CD14-positive monocyte (primary cell): ENCODE results near the gene MYOZ3. TPM values are rescaled to one million over a fixed set of nuclear protein-coding genes. Genes with fewer than 3 reads are reported as not detected.

Experiments used
- DNase-seq, 3 donors: peaks; one replicate each; pipeline ENCODE4 v3.0.0-alpha.2; 2011 to 2022
- H2AFZ ChIP-seq: 2 replicates; pipeline ENCODE4 v1.6.0; 2012; ENCODE audit warnings: mild to moderate bottlenecking, low read depth, low read length, inconsistent platforms; ENCODE audit not compliant: insufficient read depth, poor library complexity, severe bottlenecking
- H3K27ac ChIP-seq, 2 donors: 1 replicate in 1 of 2; 2 replicates in 1 of 2; pipeline ENCODE4 v1.5.1; 2012 to 2013; ENCODE audit warnings: low read length in 2 of 2, control low read depth in 1 of 2, inconsistent platforms in 1 of 2, low read depth in 1 of 2, mild to moderate bottlenecking in 1 of 2
- H3K27me3 ChIP-seq, 2 donors: one replicate each; pipeline versions ENCODE4 v1.6.0 to v1.6.1; 2011 to 2013; ENCODE audit warnings: low read length in 2 of 2; ENCODE audit not compliant: control insufficient read depth in 2 of 2, insufficient read depth in 2 of 2
- H3K36me3 ChIP-seq, 2 donors: replicated peaks in 1 of 2; 1 replicate in 1 of 2; 2 replicates in 1 of 2; pipeline versions ENCODE4 v1.5.1 to v1.6.1; 2012 to 2013; ENCODE audit warnings: low read length in 2 of 2, control low read depth in 1 of 2, inconsistent platforms in 1 of 2, mild to moderate bottlenecking in 1 of 2; ENCODE audit not compliant: insufficient read depth in 2 of 2, control insufficient read depth in 1 of 2
- H3K4me1 ChIP-seq, 2 donors: 1 replicate in 1 of 2; 2 replicates in 1 of 2; pipeline versions ENCODE4 v1.5.1 to v1.6.1; 2012 to 2013; ENCODE audit warnings: low read length in 2 of 2, control low read depth in 1 of 2, inconsistent platforms in 1 of 2, mild to moderate bottlenecking in 1 of 2, moderate library complexity in 1 of 2; ENCODE audit not compliant: insufficient read depth in 2 of 2, control insufficient read depth in 1 of 2
- H3K4me2 ChIP-seq: replicated peaks from 2 replicates; pipeline ENCODE3; 2012; ENCODE audit warnings: low read length, moderate library complexity, mild to moderate bottlenecking; ENCODE audit not compliant: poor library complexity, severe bottlenecking; ENCODE audit errors: extremely low read depth
- H3K4me3 ChIP-seq, 3 experiments: fragments of 200-600 bp in 1 of 3; sonication (generic) in 1 of 3; replicated peaks in 1 of 3; 1 replicate in 2 of 3; 2 replicates in 1 of 3; pipeline ENCODE4 v1.5.1; 2011 to 2013; ENCODE audit warnings: low read length in 3 of 3, mild to moderate bottlenecking in 3 of 3, control low read depth in 2 of 3, low read depth in 2 of 3, inconsistent platforms in 1 of 3, moderate library complexity in 1 of 3
- H3K79me2 ChIP-seq: 2 replicates; pipeline ENCODE4 v1.6.0; 2012; ENCODE audit warnings: mild to moderate bottlenecking, control low read depth, inconsistent platforms, low read length, moderate library complexity; ENCODE audit not compliant: insufficient read depth
- H3K9ac ChIP-seq: 2 replicates; pipeline ENCODE4 v1.6.0; 2017; ENCODE audit warnings: low read length, mild to moderate bottlenecking; ENCODE audit not compliant: insufficient read depth, poor library complexity, severe bottlenecking
- H3K9me3 ChIP-seq, 2 donors: replicated peaks in 1 of 2; 1 replicate in 1 of 2; 2 replicates in 1 of 2; pipeline versions ENCODE4 v1.5.1 to v1.6.1; 2012 to 2013; ENCODE audit warnings: low read length in 2 of 2, control low read depth in 1 of 2; ENCODE audit not compliant: control insufficient read depth in 1 of 2, insufficient read depth in 1 of 2
- H4K20me1 ChIP-seq: 2 replicates; pipeline ENCODE4 v1.6.0; 2012; ENCODE audit warnings: mild to moderate bottlenecking, low read length, control low read depth, moderate library complexity; ENCODE audit not compliant: insufficient read depth
- H3K27ac Mint-ChIP-seq, 7 donors: one replicate each; pipeline ENCODE4 v1.8.0; 2020; ENCODE audit warnings: mild to moderate bottlenecking in 7 of 7, mixed read lengths in 7 of 7, moderate library complexity in 6 of 7, inconsistent platforms in 2 of 7
- H3K27me3 Mint-ChIP-seq, 3 donors: one replicate each; pipeline ENCODE4 v1.8.0; 2021 to 2022; ENCODE audit warnings: low read depth in 3 of 3, mild to moderate bottlenecking in 3 of 3, mixed read lengths in 3 of 3, moderate library complexity in 3 of 3, inconsistent platforms in 1 of 3
- H3K36me3 Mint-ChIP-seq, 2 donors: one replicate each; pipeline ENCODE4 v1.8.0; 2020; ENCODE audit warnings: mixed read lengths in 2 of 2, inconsistent platforms in 1 of 2, mild to moderate bottlenecking in 1 of 2
- H3K4me1 Mint-ChIP-seq: one replicate; pipeline ENCODE4 v1.8.0; 2020; ENCODE audit warnings: mild to moderate bottlenecking, mixed read lengths
- H3K4me3 Mint-ChIP-seq, 2 donors: one replicate each; pipeline ENCODE4 v1.8.0; 2020; ENCODE audit warnings: mild to moderate bottlenecking in 2 of 2, mixed read lengths in 2 of 2, moderate library complexity in 1 of 2
- H3K9me3 Mint-ChIP-seq, 7 donors: one replicate each; pipeline ENCODE4 v1.8.0; 2020 to 2022; ENCODE audit warnings: mixed read lengths in 7 of 7, mild to moderate bottlenecking in 6 of 7, moderate library complexity in 6 of 7, inconsistent platforms in 2 of 7
- WGBS: methylation state at CpG from one replicate; pipeline ENCODE4 v1.1.5; 2013; ENCODE audit warnings: missing lambda C conversion rate; ENCODE audit not compliant: insufficient coverage; 5-methylcytosine and 5-hydroxymethylcytosine counted together
- intact Hi-C, 2 donors: fragments of 100-400 bp; cut with micrococcal nuclease; formaldehyde crosslinking; loops; one replicate each; pipeline versions ENCODE4 v1.15.0 to v1.15.1; 2023
- polyA plus RNA-seq, 3 donors: library from polyadenylated mRNA; depleted of rRNA in 1 of 3; unstranded in 2 of 3; stranded (reverse) in 1 of 3; fragments of 300-500 nt in 2 of 3; fragments of >200 nt in 1 of 3; fragmentation: Illumina TruSeq in 2 of 3; gene quantifications; 1 replicate in 2 of 3; 2 replicates in 1 of 3; pipeline ENCODE4 v1.2.3, GENCODE V29; 2012 to 2021
- TF ChIP-seq, protein P1 (sequence below): fragments of 200-600 bp; IDR thresholded peaks from one replicate; pipeline ENCODE4 v1.8.0; 2022; ENCODE audit warnings: antibody characterized with exemption, mild to moderate bottlenecking

Gene MYOZ3
- polyA plus RNA-seq, 3 donors: not detected

DNA sequence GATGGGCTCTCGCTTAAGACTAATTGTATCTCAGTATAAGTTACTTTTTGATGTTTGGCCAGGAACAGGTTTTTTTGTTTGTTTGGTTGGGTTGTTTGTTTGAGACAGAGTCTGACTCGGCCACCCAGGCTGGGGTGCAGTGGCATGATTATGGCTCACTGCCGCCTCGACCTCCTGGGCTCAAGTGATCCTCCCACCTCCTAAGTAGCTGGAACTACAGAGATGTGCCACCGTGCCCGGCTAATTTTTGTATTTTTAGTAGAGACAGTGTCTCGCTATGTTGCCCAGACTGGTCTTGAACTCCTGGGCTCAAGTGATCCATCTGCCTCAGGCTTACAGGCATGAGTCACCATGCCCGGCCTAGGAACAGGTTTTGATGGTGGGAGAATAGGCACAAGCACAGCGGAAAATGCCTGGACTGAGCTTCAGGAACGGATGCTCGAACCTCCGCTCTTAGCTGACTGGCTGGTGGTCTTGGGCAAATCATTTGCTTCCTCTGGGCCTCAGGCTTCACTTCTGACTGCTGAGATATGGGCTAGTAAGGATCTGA, 32.0 kb upstream of the MYOZ3 start:
- no peak overlapping the region for H3K4me2 ChIP-seq
- no peak for DNase-seq
- peaks cover 14 to 15% of the 10 kb centered on the region in 2 donors for H3K4me1 ChIP-seq
- Mint-ChIP-seq H3K27me3 (peaks cover 8 to 21% (median 14%) of the 10 kb centered on the region in 3 donors), H3K4me3 (no peak overlapping the region), H3K27ac (peak overlapping the region in 1 of 7 donors; percentile 14), H3K36me3 (peaks cover 0 to 4% of the 10 kb centered on the region in 2 donors), H3K9me3 (peaks cover 0 to 6% (median 2%) of the 10 kb centered on the region in 7 donors), H3K4me1 (peaks cover 18% of the 10 kb centered on the region)
- H3K79me2 ChIP-seq: no peaks in the 10 kb centered on the region
- H3K4me3 ChIP-seq: no peak overlapping the region
- WGBS: 98% methylated on average over 7 of the region's 12 CpGs
- no peak overlapping the region for H3K27ac ChIP-seq
- H3K27me3 ChIP-seq: peaks cover 11 to 21% of the 10 kb centered on the region in 2 donors
- H2AFZ ChIP-seq: no peak overlapping the region
- no peaks in the 10 kb centered on the region for H3K9me3 ChIP-seq
- H3K36me3 ChIP-seq: no peaks in the 10 kb centered on the region
- H3K9ac ChIP-seq: no peak overlapping the region
- TF ChIP-seq, protein P1, sequence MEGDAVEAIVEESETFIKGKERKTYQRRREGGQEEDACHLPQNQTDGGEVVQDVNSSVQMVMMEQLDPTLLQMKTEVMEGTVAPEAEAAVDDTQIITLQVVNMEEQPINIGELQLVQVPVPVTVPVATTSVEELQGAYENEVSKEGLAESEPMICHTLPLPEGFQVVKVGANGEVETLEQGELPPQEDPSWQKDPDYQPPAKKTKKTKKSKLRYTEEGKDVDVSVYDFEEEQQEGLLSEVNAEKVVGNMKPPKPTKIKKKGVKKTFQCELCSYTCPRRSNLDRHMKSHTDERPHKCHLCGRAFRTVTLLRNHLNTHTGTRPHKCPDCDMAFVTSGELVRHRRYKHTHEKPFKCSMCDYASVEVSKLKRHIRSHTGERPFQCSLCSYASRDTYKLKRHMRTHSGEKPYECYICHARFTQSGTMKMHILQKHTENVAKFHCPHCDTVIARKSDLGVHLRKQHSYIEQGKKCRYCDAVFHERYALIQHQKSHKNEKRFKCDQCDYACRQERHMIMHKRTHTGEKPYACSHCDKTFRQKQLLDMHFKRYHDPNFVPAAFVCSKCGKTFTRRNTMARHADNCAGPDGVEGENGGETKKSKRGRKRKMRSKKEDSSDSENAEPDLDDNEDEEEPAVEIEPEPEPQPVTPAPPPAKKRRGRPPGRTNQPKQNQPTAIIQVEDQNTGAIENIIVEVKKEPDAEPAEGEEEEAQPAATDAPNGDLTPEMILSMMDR: no peak
- intact Hi-C loops: no loop called here
- H4K20me1 ChIP-seq: no peaks in the 10 kb centered on the region

DNA sequence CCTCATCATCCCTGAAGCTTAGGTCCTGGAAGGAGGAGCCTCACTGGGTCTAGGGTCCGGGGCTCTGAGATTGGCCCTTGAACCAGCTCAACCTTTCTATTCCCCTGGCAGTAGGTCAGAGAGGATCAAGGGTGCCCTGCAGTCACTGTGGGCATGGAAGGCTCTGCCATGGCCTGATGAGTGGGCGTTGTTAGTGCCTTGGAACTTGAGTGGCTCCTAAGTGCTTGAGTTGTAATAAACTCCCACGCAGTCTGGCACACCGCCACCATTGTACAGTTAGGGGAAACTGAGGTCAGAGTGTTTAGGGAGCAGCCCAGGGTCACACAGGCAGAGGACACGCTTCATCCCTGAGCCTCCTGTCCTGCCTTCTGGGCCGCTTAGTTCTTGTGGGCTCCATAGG, 31.0 kb upstream of the MYOZ3 start:
- Histone ChIP-seq H3K27ac (no peak overlapping the region), H3K36me3 (no peaks in the 10 kb centered on the region), H3K9me3 (no peaks in the 10 kb centered on the region), H3K4me2 (no peak overlapping the region), H3K79me2 (no peaks in the 10 kb centered on the region), H3K27me3 (peaks cover 5 to 13% of the 10 kb centered on the region in 2 donors), H2AFZ (no peak overlapping the region), H4K20me1 (no peaks in the 10 kb centered on the region), H3K9ac (no peak overlapping the region), H3K4me3 (no peak overlapping the region), H3K4me1 (peaks cover 9% of the 10 kb centered on the region in 2 donors)
- Mint-ChIP-seq H3K9me3 (peaks cover 0 to 3% (median 0%) of the 10 kb centered on the region in 7 donors), H3K27ac (no peak overlapping the region), H3K4me1 (peaks cover 14% of the 10 kb centered on the region), H3K4me3 (no peak overlapping the region), H3K27me3 (peaks cover 4 to 14% (median 9%) of the 10 kb centered on the region in 3 donors), H3K36me3 (no peaks in the 10 kb centered on the region)
- TF ChIP-seq, protein P1: no peak
- 100% methylated on average over 2 of the region's 6 CpGs for WGBS
- DNase-seq: no peak
- intact Hi-C loops: no loop called here
